ENCODE data around the gene CEP128.

The CEP128 gene

GRCh38 chr14:80809663-80810062, 131.9 kb downstream of the CEP128 start:
- Histone ChIP-seq H3K27ac (ENCODE audit: extremely low read depth, low read depth, low read length) (no peak overlapping the region), H3K36me3 (ENCODE audit: control insufficient read depth in 2 of 2, insufficient read depth in 1 of 2, low read length in 2 of 2) (no peaks in the 10 kb centered on the region; a peak in 1 of 3 replicates), H3K4me3 (ENCODE audit: low read depth, low read length) (no peak overlapping the region), H3K9me3 (ENCODE audit: control insufficient read depth, insufficient read depth, low read depth, low read length) (no peaks in the 10 kb centered on the region), H3K4me1 (ENCODE audit: control insufficient read depth, insufficient read depth, low read length) (no peaks in the 10 kb centered on the region)
- TF ChIP-seq ZNF658 (tag by site-specific recombination; IDR thresholded peaks at IDR 0.05) = no peak
- TF ChIP-seq ZNF76 (tag by site-specific recombination; IDR thresholded peaks at IDR 0.05; ENCODE audit: borderline replicate concordance, low read depth) = no peak
- TF ChIP-seq ZNF776 (tag by site-specific recombination; IDR thresholded peaks at IDR 0.05; ENCODE audit: borderline replicate concordance) = no peak
- TF ChIP-seq ZNF133 (tag by site-specific recombination; IDR thresholded peaks at IDR 0.05) = no peak
- TF ChIP-seq ZNF837 (tag by site-specific recombination; IDR thresholded peaks at IDR 0.05) = no peak
- TF ChIP-seq GLIS2 (tag by site-specific recombination; IDR thresholded peaks at IDR 0.05) = no peak
- no peak for TF ChIP-seq HOXD13 (CRISPR knock-in tag; IDR thresholded peaks at IDR 0.05; ENCODE audit: borderline replicate concordance)
- TF ChIP-seq KLF9 (tag by site-specific recombination; IDR thresholded peaks at IDR 0.05; ENCODE audit: low read depth) = no peak
- no peak for TF ChIP-seq ZNF132 (tag by site-specific recombination; IDR thresholded peaks at IDR 0.05; ENCODE audit: borderline replicate concordance)
- TF ChIP-seq ZNF670 (tag by site-specific recombination; IDR thresholded peaks at IDR 0.05; ENCODE audit: low read depth) = no peak
- TF ChIP-seq HIC1 (tag by site-specific recombination; IDR thresholded peaks at IDR 0.05) = no peak
- TF ChIP-seq ZNF585B (tag by site-specific recombination; IDR thresholded peaks at IDR 0.05) = no peak
- no peak for TF ChIP-seq SALL2 (tag by site-specific recombination; IDR thresholded peaks at IDR 0.05; ENCODE audit: borderline replicate concordance)
- TF ChIP-seq ZNF488 (tag by site-specific recombination; IDR thresholded peaks at IDR 0.05) = no peak
- no peak for TF ChIP-seq ZNF184 (tag by site-specific recombination; IDR thresholded peaks at IDR 0.05)
- no peak for TF ChIP-seq ZNF146 (tag by site-specific recombination; IDR thresholded peaks at IDR 0.05)
- ChIA-PET CTCF (no interaction called here), POLR2A (no interaction called here)

GRCh38 chr14:80805136-80805535, 136.4 kb downstream of the CEP128 start:
- Histone ChIP-seq H3K9me3 (ENCODE audit: control insufficient read depth, insufficient read depth, low read depth, low read length) (no peaks in the 10 kb centered on the region), H3K36me3 (ENCODE audit: control insufficient read depth in 2 of 2, insufficient read depth in 1 of 2, low read length in 2 of 2) (no peaks in the 10 kb centered on the region), H3K4me3 (ENCODE audit: low read depth, low read length) (no peak overlapping the region), H3K27ac (ENCODE audit: extremely low read depth, low read depth, low read length) (no peak overlapping the region), H3K4me1 (ENCODE audit: control insufficient read depth, insufficient read depth, low read length) (no peaks in the 10 kb centered on the region)
- TF ChIP-seq ZNF133 (tag by site-specific recombination; IDR thresholded peaks at IDR 0.05) (no peak), ZFP41 (tag by site-specific recombination; IDR thresholded peaks at IDR 0.05; ENCODE audit: borderline replicate concordance) (no peak), ZNF423 (tag by site-specific recombination; IDR thresholded peaks at IDR 0.05) (no peak), ZNF280D (tag by site-specific recombination; IDR thresholded peaks at IDR 0.05) (no peak), SALL2 (tag by site-specific recombination; IDR thresholded peaks at IDR 0.05; ENCODE audit: borderline replicate concordance) (no peak), ZNF175 (tag by site-specific recombination; IDR thresholded peaks at IDR 0.05) (no peak), ZBTB48 (tag by site-specific recombination; IDR thresholded peaks at IDR 0.05) (no peak), ZSCAN18 (tag by site-specific recombination; IDR thresholded peaks at IDR 0.05) (no peak), ZNF211 (tag by site-specific recombination; IDR thresholded peaks at IDR 0.05; ENCODE audit: low read depth) (no peak), ZBTB1 (tag by site-specific recombination; IDR thresholded peaks at IDR 0.05) (no peak), YY2 (tag by site-specific recombination; IDR thresholded peaks at IDR 0.05) (no peak), ZSCAN30 (tag by site-specific recombination; IDR thresholded peaks at IDR 0.05) (no peak), RBAK (tag by site-specific recombination; IDR thresholded peaks at IDR 0.05) (no peak), ZNF747 (tag by site-specific recombination; IDR thresholded peaks at IDR 0.05) (no peak), ZNF19 (tag by site-specific recombination; IDR thresholded peaks at IDR 0.05; ENCODE audit: low read depth) (no peak)
- ChIA-PET CTCF (no interaction called here), POLR2A (no interaction called here)

Data from HEK293 (cell line).